K562 (cell line): ENCODE measurements around the gene BCL2L13. TPM values are rescaled to one million over a fixed set of nuclear protein-coding genes. Genes with fewer than 3 reads are reported as not detected.
A peak's percentile ranks its signal among the peaks of the same experiment; 100 is the strongest.

Experiments
- ATAC-seq: fragments of 200-7000 bp; cut with Tn5 transposase; 3 replicates; pipeline ENCODE4 v1.9.1; 2020; ENCODE audit warnings: moderate library complexity
- BruUV-seq: library from RNA; stranded (reverse); fragments of 400-500 nt; replicated peaks from 2 replicates; lab custom pipeline; 2021; lab: Mats Ljungman, UMichigan
- CTCF ChIA-PET: fragments of 300-600 bp; formaldehyde crosslinking; extraction: SDS; loops from one replicate; lab custom pipeline; 2021; ENCODE audit warnings: low intra/inter-chr PET ratio; lab: Yijun Ruan, JAX
- POLR2A ChIA-PET: fragments of 300-600, 350-650 bp; sonication (Branson Sonifier 250); formaldehyde crosslinking; extraction: SDS; loops from one replicate; lab custom pipeline; 2021; ENCODE audit warnings: antibody characterized with exemption, inconsistent platforms; lab: Yijun Ruan, JAX
- DNase-seq, 4 experiments: peaks; one replicate each; pipeline versions ENCODE4 v3.0.0 to v3.0.0-alpha.2; 2011 to 2018; ENCODE audit warnings: low spot score in 3 of 4, mixed read lengths in 3 of 4; ENCODE audit errors: extremely low read depth in 1 of 4
- FAIRE-seq: peaks from 2 replicates; lab custom pipeline; 2011; peaks lifted over from hg19 to GRCh38; lab: Jason Lieb, UNC
- H2AFZ ChIP-seq: 2 replicates; pipeline ENCODE4 v1.6.0; 2011; ENCODE audit warnings: low read depth, low read length, control low read depth, inconsistent platforms
- H3K27ac ChIP-seq: fragments of 200-600 bp; 3 replicates; pipeline ENCODE4 v1.8.0; 2011; ENCODE audit warnings: low read depth, mild to moderate bottlenecking, control low read depth, inconsistent platforms, low read length, moderate library complexity, mixed read lengths; ENCODE audit errors: extremely low read depth
- H3K27me3 ChIP-seq, 2 experiments: fragments of 300-600 bp in 1 of 2; 2 replicates in 1 of 2; 3 replicates in 1 of 2; pipeline versions ENCODE4 v1.6.0 to v1.8.0; 2011; ENCODE audit warnings: inconsistent platforms in 2 of 2, low read length in 2 of 2, mild to moderate bottlenecking in 1 of 2, mixed read lengths in 1 of 2, moderate library complexity in 1 of 2; ENCODE audit not compliant: control insufficient read depth in 2 of 2, insufficient read depth in 2 of 2
- H3K36me3 ChIP-seq: fragments of 300-600 bp; 3 replicates; pipeline ENCODE4 v1.8.0; 2011; ENCODE audit warnings: mild to moderate bottlenecking, low read length, inconsistent platforms; ENCODE audit not compliant: control insufficient read depth, insufficient read depth
- H3K4me1 ChIP-seq, 2 experiments: fragments of 200-600 bp in 1 of 2; replicated peaks in 1 of 2; 2 replicates in 1 of 2; 3 replicates in 1 of 2; pipeline versions ENCODE4 v1.5.1 to v1.8.0; 2011; ENCODE audit warnings: inconsistent platforms in 2 of 2, low read length in 2 of 2, mild to moderate bottlenecking in 1 of 2, mixed read lengths in 1 of 2, moderate library complexity in 1 of 2; ENCODE audit not compliant: control insufficient read depth in 2 of 2, insufficient read depth in 2 of 2
- H3K4me2 ChIP-seq: 2 replicates; pipeline ENCODE4 v1.6.1; 2011; ENCODE audit warnings: low read length, control low read depth, inconsistent platforms, mixed read lengths; ENCODE audit not compliant: insufficient read depth
- H3K4me3 ChIP-seq: fragments of 200-600 bp; sonication (generic), shearing (Covaris generic); 2 replicates; pipeline ENCODE4 v1.5.1; 2016; ENCODE audit warnings: control low read depth, inconsistent platforms
- H3K79me2 ChIP-seq: fragments of 200-600 bp; 3 replicates; pipeline ENCODE4 v1.8.0; 2011; ENCODE audit warnings: low read length, inconsistent platforms; ENCODE audit not compliant: control insufficient read depth, insufficient read depth
- H3K9ac ChIP-seq, 2 experiments: 2 replicates each; pipeline versions ENCODE4 v1.6.0 to v1.6.1; 2011; ENCODE audit warnings: low read depth in 2 of 2, low read length in 2 of 2, control low read depth in 1 of 2, inconsistent platforms in 1 of 2, mild to moderate bottlenecking in 1 of 2, mixed read lengths in 1 of 2; ENCODE audit not compliant: insufficient read depth in 1 of 2
- H3K9me1 ChIP-seq: one replicate; pipeline ENCODE4 v1.6.0; 2011; ENCODE audit warnings: inconsistent platforms, mild to moderate bottlenecking, low read length, moderate library complexity; ENCODE audit not compliant: control insufficient read depth, insufficient read depth
- H3K9me3 ChIP-seq: replicated peaks from 2 replicates; pipeline ENCODE4 v1.5.1; 2011; ENCODE audit warnings: low read depth, low read length, inconsistent platforms; ENCODE audit not compliant: control insufficient read depth, insufficient read depth
- H4K20me1 ChIP-seq: replicated peaks from 2 replicates; pipeline ENCODE4 v1.6.1; 2011; ENCODE audit warnings: low read length, inconsistent platforms, mixed read lengths; ENCODE audit not compliant: control insufficient read depth, insufficient read depth
- GATA2 ChIP-seq: sonication (generic); formaldehyde crosslinking; IDR thresholded peaks from 2 replicates; pipeline ENCODE4 v1.4.0; 2020; ENCODE audit warnings: mild to moderate bottlenecking, missing genetic modification reagents
- HOXB6 ChIP-seq: fragments of 250-450 bp; sonication (Bioruptor Pico); IDR thresholded peaks from 2 replicates; pipeline ENCODE4 v1.5.1; 2022; ENCODE audit warnings: mild to moderate bottlenecking, borderline replicate concordance
- RAD51 ChIP-seq: fragments of 450-650 bp; IDR thresholded peaks from 2 replicates; pipeline ENCODE4 v1.7.1; 2016; ENCODE audit warnings: low read depth, mild to moderate bottlenecking, borderline replicate concordance
- WGBS: fragments of 100-300 bp; shearing (Covaris generic); methylation state at CpG from one replicate; pipeline ENCODE4 v1.1.6; 2016; ENCODE audit warnings: low coverage, mixed read lengths; ENCODE audit not compliant: insufficient coverage; ENCODE audit errors: missing lambda C conversion rate; 5-methylcytosine and 5-hydroxymethylcytosine counted together
- in situ Hi-C: fragments of 300-500 bp; cut with MboI; formaldehyde crosslinking; loops from 4 replicates; pipeline ENCODE4 v1.15.0; 2018; ENCODE audit warnings: inconsistent platforms, mixed read lengths
- intact Hi-C: fragments of 100-400 bp; cut with micrococcal nuclease; formaldehyde crosslinking; loops from 2 replicates; pipeline ENCODE4 v1.14.2; 2022
- polyA plus RNA-seq, 8 experiments: library from polyadenylated mRNA; depleted of rRNA in 4 of 8; stranded (reverse) in 5 of 8; unstranded in 3 of 8; fragments of >200 nt; fragmentation: Nextera tagmentation in 2 of 8; fragmentation: Illumina TruSeq in 1 of 8; extraction: Ambion mirVana in 2 of 8; extraction: Trizol in 1 of 8; gene quantifications; 2 replicates each; pipeline versions ENCODE4 v1.2.1 to v1.2.3, GENCODE V29; 2011 to 2014; ENCODE audit warnings: inconsistent platforms in 1 of 8, missing spikeins in 1 of 8
- total RNA-seq, 7 experiments: library from RNA; depleted of rRNA in 6 of 7; stranded (reverse); fragments of >200 nt in 6 of 7; fragmentation: Illumina TruSeq in 2 of 7; extraction: Trizol in 2 of 7; gene quantifications; 2 replicates each; pipeline versions ENCODE4 v1.2.1 to v1.2.3, GENCODE V29; 2011 to 2021; ENCODE audit warnings: low replicate concordance in 1 of 7
- TF ChIP-seq, protein P1 (sequence below): fragments of 450-650 bp; IDR thresholded peaks from 2 replicates; pipeline ENCODE4 v1.7.1; 2018; ENCODE audit warnings: mild to moderate bottlenecking, low read depth; ENCODE audit not compliant: partially characterized antibody
- TF ChIP-seq, protein P2 (sequence below): sonication (generic); formaldehyde crosslinking; IDR thresholded peaks from 2 replicates; pipeline ENCODE4 v1.8.1; 2023; ENCODE audit warnings: mild to moderate bottlenecking, missing genetic modification reagents

Gene BCL2L13
- total and polyA plus RNA-seq, 9 of the 15 experiments (the other 6 are each of a cell fraction or from before 2014, with no cell fraction given): 41.5 to 63.4 (median 56.5) TPM

DNA sequence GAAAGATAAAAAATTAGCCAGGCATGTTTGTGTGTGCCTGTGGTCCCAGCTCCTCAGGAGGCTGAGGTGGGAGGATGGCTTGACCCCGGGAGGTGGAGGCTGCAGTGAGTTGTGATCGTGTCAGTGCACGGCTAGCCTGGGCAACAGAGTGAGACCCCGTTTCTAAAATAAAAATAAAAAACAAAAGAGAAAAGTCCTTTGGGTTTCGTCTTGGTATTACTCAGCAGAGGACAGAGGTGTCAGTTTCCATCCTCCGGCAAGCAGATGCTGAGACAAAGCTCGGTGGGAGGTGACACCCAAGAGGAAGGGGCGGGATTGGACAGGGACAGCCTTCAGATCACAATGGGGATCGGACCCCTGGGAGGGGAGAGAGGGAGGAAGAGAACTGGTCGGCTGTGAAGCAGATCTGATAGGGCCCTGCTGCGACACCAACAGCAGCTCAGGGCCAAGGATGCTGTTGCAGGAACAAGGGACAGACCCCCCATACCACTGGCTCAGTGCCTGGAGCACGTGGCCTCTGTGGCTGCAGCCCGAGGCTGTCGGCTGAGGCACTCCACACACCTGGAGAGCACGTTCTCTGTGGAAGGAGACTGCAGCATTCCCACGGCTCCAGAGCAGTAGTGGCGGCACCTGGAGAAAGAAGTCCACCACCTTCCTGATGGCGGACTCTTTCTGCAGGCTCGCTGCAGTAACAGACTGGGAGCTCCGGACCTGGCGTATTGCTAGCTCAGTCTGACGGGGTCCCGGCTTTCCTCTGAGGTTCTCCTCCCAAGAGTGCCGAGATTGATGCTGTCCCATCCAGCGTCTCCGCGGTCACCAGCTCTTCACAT lies 140.9 kb downstream of the BCL2L13 start:
- no TSS peak for BruUV-seq
- peak overlapping the region; percentile 45 for H2AFZ ChIP-seq
- no peaks in the 10 kb centered on the region for H3K9me3 ChIP-seq
- POLR2A ChIA-PET: interaction anchor here (0.5 to 2.0 kb wide), 7 partner anchors 9 to 298 kb away, joined by 3 to 11 read pairs (median 3); no protein-coding TSS in a partner anchor
- CTCF ChIA-PET: no interaction called here
- peaks cover 3% of the 10 kb centered on the region for H3K9me1 ChIP-seq
- no peak overlapping the region for H3K27ac ChIP-seq
- DNase-seq (peak; percentile 43 to 50 (median 47)), FAIRE-seq (peak; percentile 52), ATAC-seq (peak; percentile 10)
- no peak overlapping the region for H3K4me3 ChIP-seq
- H3K79me2 ChIP-seq: no peaks in the 10 kb centered on the region
- H3K9ac ChIP-seq: peak overlapping the region in 1 of 2 experiments; percentile 57; a peak in 1 of 4 replicates
- no peaks in the 10 kb centered on the region for H4K20me1 ChIP-seq
- in situ Hi-C loops: no loop called here
- H3K4me2 ChIP-seq: 0 out of 2 replicates have a peak overlapping the region, but pooled peaks have one; percentile 2
- H3K4me1 ChIP-seq: peaks cover 16 to 64% of the 10 kb centered on the region in 2 experiments; a peak in 4 of 5 replicates
- H3K27me3 ChIP-seq: no peaks in the 10 kb centered on the region; a peak in 1 of 5 replicates
- WGBS: 34% methylated on average over 27 of the region's 27 CpGs
- intact Hi-C loops: loop anchor here (10.0 kb wide), 1 partner anchor 285 kb away; no protein-coding TSS in a partner anchor
- no peaks in the 10 kb centered on the region for H3K36me3 ChIP-seq
- TF ChIP-seq RAD51 (peak; percentile 16; the same call in 1 of the 2 replicates), GATA2 (CRISPR knock-in tag) (0 out of 2 replicates have a peak, but pooled peaks have one; percentile 27), HOXB6 (CRISPR knock-in tag) (no peak)
- TF ChIP-seq, protein P1, sequence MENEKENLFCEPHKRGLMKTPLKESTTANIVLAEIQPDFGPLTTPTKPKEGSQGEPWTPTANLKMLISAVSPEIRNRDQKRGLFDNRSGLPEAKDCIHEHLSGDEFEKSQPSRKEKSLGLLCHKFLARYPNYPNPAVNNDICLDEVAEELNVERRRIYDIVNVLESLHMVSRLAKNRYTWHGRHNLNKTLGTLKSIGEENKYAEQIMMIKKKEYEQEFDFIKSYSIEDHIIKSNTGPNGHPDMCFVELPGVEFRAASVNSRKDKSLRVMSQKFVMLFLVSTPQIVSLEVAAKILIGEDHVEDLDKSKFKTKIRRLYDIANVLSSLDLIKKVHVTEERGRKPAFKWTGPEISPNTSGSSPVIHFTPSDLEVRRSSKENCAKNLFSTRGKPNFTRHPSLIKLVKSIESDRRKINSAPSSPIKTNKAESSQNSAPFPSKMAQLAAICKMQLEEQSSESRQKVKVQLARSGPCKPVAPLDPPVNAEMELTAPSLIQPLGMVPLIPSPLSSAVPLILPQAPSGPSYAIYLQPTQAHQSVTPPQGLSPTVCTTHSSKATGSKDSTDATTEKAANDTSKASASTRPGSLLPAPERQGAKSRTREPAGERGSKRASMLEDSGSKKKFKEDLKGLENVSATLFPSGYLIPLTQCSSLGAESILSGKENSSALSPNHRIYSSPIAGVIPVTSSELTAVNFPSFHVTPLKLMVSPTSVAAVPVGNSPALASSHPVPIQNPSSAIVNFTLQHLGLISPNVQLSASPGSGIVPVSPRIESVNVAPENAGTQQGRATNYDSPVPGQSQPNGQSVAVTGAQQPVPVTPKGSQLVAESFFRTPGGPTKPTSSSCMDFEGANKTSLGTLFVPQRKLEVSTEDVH: no peak
- TF ChIP-seq, protein P2, sequence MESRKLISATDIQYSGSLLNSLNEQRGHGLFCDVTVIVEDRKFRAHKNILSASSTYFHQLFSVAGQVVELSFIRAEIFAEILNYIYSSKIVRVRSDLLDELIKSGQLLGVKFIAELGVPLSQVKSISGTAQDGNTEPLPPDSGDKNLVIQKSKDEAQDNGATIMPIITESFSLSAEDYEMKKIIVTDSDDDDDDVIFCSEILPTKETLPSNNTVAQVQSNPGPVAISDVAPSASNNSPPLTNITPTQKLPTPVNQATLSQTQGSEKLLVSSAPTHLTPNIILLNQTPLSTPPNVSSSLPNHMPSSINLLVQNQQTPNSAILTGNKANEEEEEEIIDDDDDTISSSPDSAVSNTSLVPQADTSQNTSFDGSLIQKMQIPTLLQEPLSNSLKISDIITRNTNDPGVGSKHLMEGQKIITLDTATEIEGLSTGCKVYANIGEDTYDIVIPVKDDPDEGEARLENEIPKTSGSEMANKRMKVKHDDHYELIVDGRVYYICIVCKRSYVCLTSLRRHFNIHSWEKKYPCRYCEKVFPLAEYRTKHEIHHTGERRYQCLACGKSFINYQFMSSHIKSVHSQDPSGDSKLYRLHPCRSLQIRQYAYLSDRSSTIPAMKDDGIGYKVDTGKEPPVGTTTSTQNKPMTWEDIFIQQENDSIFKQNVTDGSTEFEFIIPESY (CRISPR knock-in tag): peak; percentile 77; the same call in 1 of the 2 replicates
